ENCODE data around the gene VEPH1.

The VEPH1 gene

GRCh38 chr3:157242836-157243235, 260.4 kb downstream of the VEPH1 start:
- DNase-seq = no peak

GRCh38 chr3:157241599-157241998, 261.6 kb downstream of the VEPH1 start:
- DNase-seq = no peak

GRCh38 chr3:157240408-157240807, 262.8 kb downstream of the VEPH1 start:
- no peak for DNase-seq

GRCh38 chr3:157239082-157239704, 264.0 kb downstream of the VEPH1 start:
- DNase-seq = peak; percentile 70

- no peak for DNase-seq
Measured at GRCh38 chr3:157238457-157238856, 264.8 kb downstream of the VEPH1 start.

GRCh38 chr3:157237886-157238285, 265.3 kb downstream of the VEPH1 start:
- no peak for DNase-seq

GRCh38 chr3:157235291-157235690, 267.9 kb downstream of the VEPH1 start:
- DNase-seq = no peak

- DNase-seq = no peak
Measured at GRCh38 chr3:157233923-157234322, 269.3 kb downstream of the VEPH1 start.

- DNase-seq = no peak
Measured at GRCh38 chr3:157232141-157232540, 271.1 kb downstream of the VEPH1 start.

- no peak for DNase-seq
Measured at GRCh38 chr3:157231071-157231470, 272.1 kb downstream of the VEPH1 start.

- DNase-seq = no peak
Measured at GRCh38 chr3:157226173-157226847, 276.9 kb downstream of the VEPH1 start.

- no peak for DNase-seq
Measured at GRCh38 chr3:157225001-157225400, 278.2 kb downstream of the VEPH1 start.

GRCh38 chr3:157220883-157221282, 282.3 kb downstream of the VEPH1 start:
- DNase-seq = no peak

GRCh38 chr3:157220211-157220610, 283.0 kb downstream of the VEPH1 start:
- no peak for DNase-seq

- DNase-seq = no peak
Measured at GRCh38 chr3:157219215-157219614, 284.0 kb downstream of the VEPH1 start.
